ENCODE results near the gene AANAT. TPM values are rescaled to one million over a fixed set of nuclear protein-coding genes. Genes with fewer than 3 reads are reported as not detected.

Gene AANAT
- total and polyA plus RNA-seq, 2 donors (not counting 3 experiments of a cell fraction or from before 2014, with no cell fraction given) = not detected

GRCh38 chr17:76512366-76513305 is 45.2 kb downstream of the AANAT start:
- DNase-seq (ENCODE audit: low read depth, low spot score) = no peak
- H3K36me3 ChIP-seq (ENCODE audit: control insufficient read depth in 2 of 2, extremely low read depth in 1 of 2, insufficient read depth in 2 of 2, low read length in 2 of 2) = no peaks in the 10 kb centered on the region
- no peaks in the 10 kb centered on the region for H3K4me1 ChIP-seq (ENCODE audit: control insufficient read depth, extremely low read depth, insufficient read depth, low read length)
- no peak overlapping the region for H3K27ac ChIP-seq (ENCODE audit: insufficient read depth, low read depth, low read length)
- no peaks in the 10 kb centered on the region for H3K9me3 ChIP-seq (replicated peaks; ENCODE audit: control insufficient read depth, insufficient read depth, low read length)
- intact Hi-C loops (cut with micrococcal nuclease) = no loop called here
- H3K9ac ChIP-seq (replicated peaks; ENCODE audit: extremely low read depth, insufficient read depth, low read length) = no peak overlapping the region
- CTCF ChIA-PET = interaction anchor here (0.8 to 2.6 kb wide), 9 partner anchors 10 to 111 kb away, joined by 3 to 13 read pairs (median 5); partner anchors contain the start of gene ST6GALNAC2
- no peaks in the 10 kb centered on the region for H3K9me1 ChIP-seq (replicated peaks; ENCODE audit: control insufficient read depth, extremely low read depth, insufficient read depth, low read length)
- BruUV-seq (replicated peaks) = no TSS peak
- no peak overlapping the region for H3K4me3 ChIP-seq (replicated peaks in 1 of 3; ENCODE audit: insufficient read depth in 1 of 3, low read depth in 1 of 3, low read length in 3 of 3)
- no peaks in the 10 kb centered on the region for H3K79me2 ChIP-seq (ENCODE audit: control insufficient read depth, insufficient read depth, low read length)
- H3K27me3 ChIP-seq (ENCODE audit: control insufficient read depth in 2 of 2, insufficient read depth in 2 of 2, low read length in 2 of 2) = peaks cover 0 to 3% of the 10 kb centered on the region in 2 experiments
- TF ChIP-seq POLR2AphosphoS5 (IDR thresholded peaks at IDR 0.05; ENCODE audit: insufficient read depth, low read depth, low read length) (no peak), JUN (IDR thresholded peaks at IDR 0.05; ENCODE audit: borderline replicate concordance, insufficient read depth, insufficient read length, low read depth) (no peak), CTCF (IDR thresholded peaks at IDR 0.05; ENCODE audit: extremely low read depth in 1 of 2, insufficient read depth in 1 of 2, low read depth in 1 of 2, low read length in 2 of 2) (no peak), EZH2 (IDR thresholded peaks at IDR 0.05; ENCODE audit: borderline replicate concordance, low read depth, low read length, severe bottlenecking) (no peak), POLR2A (IDR thresholded peaks at IDR 0.05; ENCODE audit: low read depth, low read length) (no peak), GATA2 (IDR thresholded peaks at IDR 0.05; ENCODE audit: insufficient read depth, insufficient read length, low read depth, low read length) (no peak), MAX (IDR thresholded peaks at IDR 0.05; ENCODE audit: insufficient read depth, insufficient read length) (no peak), FOS (IDR thresholded peaks at IDR 0.05; ENCODE audit: borderline replicate concordance, insufficient read depth, low read length) (no peak), MYC (IDR thresholded peaks at IDR 0.05; ENCODE audit: low read depth, low read length) (no peak)
- FAIRE-seq = no peak
- POLR2A ChIA-PET = no interaction called here
- H3K4me2 ChIP-seq (ENCODE audit: insufficient read depth, low read length) = no peak overlapping the region
- H2AFZ ChIP-seq (ENCODE audit: low read depth, low read length) = no peak overlapping the region
- no peaks in the 10 kb centered on the region for H4K20me1 ChIP-seq (replicated peaks; ENCODE audit: control insufficient read depth, extremely low read depth, insufficient read depth, low read length)
- dilution Hi-C loops (cut with MboI; ENCODE audit: extremely low pct_ligation_motif_present, low sequenced_read_pairs) = no loop called here

Measured in endothelial cell of umbilical vein (primary cell).